Anterior cingulate cortex (tissue), 58 donors: Measurements from ENCODE around the gene BRIP1.
"Not testable (repeated sequence)": the region's sequence is repeated elsewhere in the genome, so short reads cannot be mapped to it uniquely, and the experiment has no call there.

Experiments used
- DNase-seq, 58 donors: peaks; one replicate each; lab custom pipeline; 2025; lab: John Stamatoyannopoulos, UW

BRIP1 gene

GRCh38 chr17:61676522-61676921 is 186.8 kb downstream of the BRIP1 start:
- DNase-seq = not testable (repeated sequence)

DNA sequence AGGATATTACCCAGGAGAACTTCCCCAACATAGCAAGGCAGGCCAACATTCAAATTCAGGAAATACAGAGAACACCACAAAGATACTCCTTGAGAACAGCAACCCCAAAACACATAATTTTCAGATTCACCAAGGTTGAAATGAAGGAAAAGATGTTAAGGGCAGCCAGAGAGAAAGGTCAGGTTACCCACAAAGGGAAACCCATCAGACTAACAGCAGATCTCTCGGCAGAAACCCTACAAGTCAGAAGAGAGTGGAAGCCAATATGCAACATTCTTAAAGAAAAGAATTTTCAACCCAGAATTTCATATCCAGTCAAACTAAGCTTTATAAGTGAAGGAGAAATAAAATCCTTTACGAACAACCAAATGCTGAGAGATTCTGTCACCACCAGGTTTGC is 188.7 kb downstream of the BRIP1 start:
- DNase-seq = not testable (repeated sequence)

DNA sequence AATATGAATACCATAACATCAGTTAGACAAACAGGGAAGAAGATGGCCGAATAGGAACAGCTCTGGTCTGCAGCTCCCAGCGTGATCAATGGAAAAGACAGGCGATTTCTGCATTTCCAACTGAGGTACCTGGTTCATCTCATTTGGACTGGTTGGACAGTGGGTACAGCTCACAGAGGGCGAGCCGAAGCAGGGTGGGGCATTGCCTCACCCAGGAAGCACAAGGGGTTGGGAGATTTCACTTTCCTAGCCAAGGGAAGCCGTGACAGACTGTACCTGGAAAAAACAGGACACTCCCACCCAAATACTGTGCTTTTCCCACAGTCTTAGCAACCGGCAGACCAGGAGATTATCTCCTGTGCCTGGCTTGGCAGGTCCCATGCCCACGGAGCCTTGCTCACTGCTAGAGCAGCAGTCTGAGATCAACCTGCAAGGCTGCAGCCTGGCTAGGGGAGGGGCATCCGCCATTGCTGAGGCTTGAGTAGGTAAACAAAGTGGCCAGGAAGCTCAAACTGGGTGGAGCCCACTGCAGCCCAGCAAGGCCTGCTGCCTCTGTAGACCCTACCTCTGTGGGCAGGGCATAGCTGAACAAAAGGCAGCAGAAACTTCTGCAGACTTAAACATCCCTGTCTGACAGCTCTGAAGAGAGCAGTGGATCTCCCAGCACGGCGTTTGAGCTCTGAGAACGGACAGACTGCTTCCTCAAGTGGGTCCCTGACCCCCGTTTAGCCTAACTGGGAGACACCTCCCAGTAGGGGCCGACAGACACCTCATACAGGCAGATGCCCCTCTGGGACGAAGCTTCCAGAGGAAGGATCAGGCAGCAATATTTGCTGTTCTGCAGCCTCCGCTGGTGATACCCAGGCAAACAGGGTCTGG is 190.1 kb downstream of the BRIP1 start:
- not testable (repeated sequence) for DNase-seq

DNA sequence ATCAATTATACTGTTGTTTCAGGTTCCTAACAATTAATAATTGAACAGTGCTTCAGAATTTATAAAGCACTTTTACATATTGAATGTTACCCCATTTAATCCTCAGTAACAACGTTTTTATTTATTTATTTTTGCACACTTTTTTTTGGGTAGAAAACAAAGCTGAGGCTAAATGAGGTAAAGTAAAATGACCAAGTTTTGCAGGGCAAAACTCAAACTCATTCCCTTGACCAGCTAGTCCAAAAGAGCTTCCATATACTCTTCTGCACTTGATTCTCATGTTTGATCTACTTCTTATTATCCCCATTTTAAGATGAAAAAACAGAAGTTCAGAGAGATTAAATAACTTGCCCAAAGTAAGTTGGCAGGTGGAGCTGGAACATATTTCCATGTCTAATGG is 191.2 kb downstream of the BRIP1 start:
- no peak for DNase-seq

GRCh38 chr17:61670691-61671090 is 192.6 kb downstream of the BRIP1 start:
- no peak for DNase-seq

DNA sequence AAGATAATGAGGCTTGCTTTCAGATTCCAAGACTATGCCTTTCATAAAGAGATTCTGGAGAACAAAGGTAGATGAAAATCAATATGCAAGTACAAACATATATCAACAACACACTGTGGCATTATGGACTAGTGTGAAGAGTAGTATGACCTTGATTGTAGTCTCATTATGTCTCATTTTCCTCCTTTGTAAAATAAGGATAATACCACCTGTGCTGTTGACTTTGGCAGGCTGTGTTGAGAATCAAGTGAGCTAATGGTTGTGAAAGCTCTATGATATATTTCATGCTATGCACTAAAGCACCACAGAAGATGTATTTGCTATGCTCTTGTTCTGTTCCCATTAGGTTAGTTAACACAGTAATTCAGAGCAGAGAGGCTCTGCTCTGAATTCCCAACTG is 193.8 kb downstream of the BRIP1 start:
- DNase-seq = no peak

GRCh38 chr17:61668486-61668885 is 194.8 kb downstream of the BRIP1 start:
- no peak for DNase-seq

GRCh38 chr17:61666406-61667088 is 196.8 kb downstream of the BRIP1 start:
- DNase-seq = not testable (repeated sequence)

GRCh38 chr17:61663310-61663709 is 200.0 kb downstream of the BRIP1 start:
- no peak for DNase-seq

DNA sequence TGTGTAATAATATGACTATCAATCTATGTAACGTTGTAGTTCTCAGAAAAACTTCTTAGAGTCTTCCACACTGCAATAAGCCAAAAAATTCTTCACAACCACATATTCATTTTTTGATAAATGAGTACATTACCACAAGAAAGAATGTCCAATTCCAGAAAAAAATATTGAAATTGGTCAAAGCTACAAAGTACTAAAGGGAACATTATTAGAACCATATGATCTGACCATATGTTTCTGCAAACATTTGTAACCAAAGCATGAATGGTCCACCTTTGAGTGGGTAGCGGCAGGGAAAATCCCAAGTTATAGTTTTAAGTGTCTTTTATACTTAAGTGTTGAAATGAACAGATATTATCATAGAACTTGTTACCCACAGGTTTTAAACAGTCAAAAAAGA is 200.6 kb downstream of the BRIP1 start:
- DNase-seq = no peak

- no peak for DNase-seq
Measured at GRCh38 chr17:61662186-61662585, 201.1 kb downstream of the BRIP1 start.

DNA sequence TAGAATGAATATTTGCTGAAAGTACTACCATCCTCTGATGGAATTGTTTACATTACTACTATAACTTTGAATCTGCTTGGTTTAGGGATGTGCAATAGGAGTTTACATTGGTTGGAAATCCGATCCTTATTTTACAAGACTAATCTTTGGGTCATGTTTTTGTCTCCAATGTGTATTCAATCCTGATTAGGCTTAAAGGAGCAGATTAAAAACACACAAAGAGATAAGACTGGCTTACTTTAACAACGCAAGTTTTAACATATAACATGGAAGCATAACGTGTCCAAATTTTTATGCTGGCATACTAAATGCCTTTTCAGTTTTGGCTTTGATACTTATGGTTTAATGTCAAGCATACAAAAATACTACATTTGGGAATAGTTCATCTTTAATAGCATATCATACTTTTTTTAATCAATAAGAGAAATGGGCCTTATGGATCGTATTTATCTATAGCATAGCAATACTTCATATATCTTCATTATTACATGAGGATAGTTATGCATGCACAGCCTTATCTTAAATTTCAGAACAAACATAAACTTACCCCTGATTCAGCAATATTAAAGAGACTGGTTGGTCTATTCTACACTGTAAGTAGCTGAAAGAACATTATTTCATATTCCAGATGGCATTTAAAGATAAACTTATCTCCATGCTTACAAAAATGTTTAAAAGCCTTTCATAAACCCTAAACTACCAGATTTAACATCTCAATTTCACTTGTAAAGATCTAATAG is 202.4 kb downstream of the BRIP1 start:
- DNase-seq = no peak

DNA sequence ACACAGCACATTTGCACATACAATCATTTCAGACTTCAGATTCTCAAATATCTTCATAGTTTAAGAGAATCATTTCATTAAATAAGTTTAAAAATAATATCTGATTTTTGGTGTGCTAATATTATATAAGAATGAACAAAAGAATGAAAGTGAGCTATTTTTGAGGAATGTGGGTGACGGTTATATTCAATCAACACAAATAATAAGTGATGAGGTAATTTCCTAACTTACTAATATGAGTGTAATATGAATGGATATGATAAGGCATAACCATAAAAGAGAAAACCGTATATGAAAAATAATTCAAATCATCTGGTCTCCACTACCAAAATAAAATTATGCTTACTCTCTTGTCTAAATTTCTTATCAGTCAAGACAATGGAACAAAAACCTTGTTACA is 203.9 kb downstream of the BRIP1 start:
- no peak for DNase-seq

GRCh38 chr17:61658183-61658582 is 205.1 kb downstream of the BRIP1 start:
- DNase-seq = no peak

DNA sequence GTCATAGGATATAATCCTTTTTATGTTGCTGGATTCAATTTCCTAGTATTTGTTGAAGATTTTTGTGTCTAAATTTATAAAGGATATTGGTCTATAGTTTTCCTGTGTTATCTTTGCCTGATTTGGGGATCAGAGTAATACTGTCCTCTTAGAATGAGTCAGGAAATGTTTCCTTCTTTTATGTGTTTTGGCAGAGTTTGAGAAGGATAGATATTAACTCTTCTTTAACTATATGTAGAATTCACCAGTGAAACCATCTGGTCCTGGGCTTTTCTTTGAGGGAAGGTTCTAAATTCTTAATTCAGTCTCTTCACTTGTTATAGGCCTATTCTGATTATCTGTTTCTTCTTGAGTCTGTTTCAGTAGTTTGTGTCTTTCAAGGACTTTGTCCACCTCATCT is 206.0 kb downstream of the BRIP1 start:
- no peak for DNase-seq

- no peak for DNase-seq
Measured at GRCh38 chr17:61656721-61657217, 206.6 kb downstream of the BRIP1 start.

DNA sequence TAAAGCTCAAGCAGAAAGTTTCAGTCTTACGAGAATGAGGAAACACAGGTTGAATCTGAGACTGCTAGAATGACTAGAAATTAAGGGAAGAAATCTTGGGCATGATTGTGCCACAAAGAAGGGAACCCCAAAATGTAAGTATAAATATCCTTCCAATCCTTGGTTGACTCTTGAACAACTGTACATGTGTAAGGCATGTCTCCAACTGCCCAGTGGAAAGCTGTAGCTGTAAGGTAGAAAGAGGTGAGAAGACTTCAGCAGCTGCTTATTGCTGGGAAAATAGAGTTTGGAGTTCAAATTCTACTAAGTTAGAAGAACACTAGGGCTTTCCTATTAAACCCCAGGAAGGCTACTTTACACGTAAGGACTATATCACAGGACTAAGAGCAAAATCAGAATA is 212.6 kb downstream of the BRIP1 start:
- no peak for DNase-seq

DNA sequence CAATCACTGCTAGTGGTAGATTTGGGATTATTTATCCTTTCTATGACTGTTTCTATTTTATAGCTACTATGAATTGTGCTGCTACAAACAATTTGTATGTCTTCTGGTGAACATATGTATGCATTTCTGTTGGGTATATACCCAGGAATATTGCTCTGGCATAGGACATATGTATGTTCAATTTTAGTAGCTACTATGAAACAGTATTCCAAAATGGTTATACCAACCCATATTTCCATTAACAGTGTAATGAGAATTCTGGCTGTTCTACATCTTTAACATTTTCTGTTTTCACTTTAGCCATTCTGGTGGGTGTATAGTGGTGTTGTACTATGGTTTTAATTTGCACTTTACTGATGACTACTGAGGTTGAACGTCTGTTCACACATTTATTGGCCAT is 214.7 kb downstream of the BRIP1 start:
- no peak for DNase-seq

DNA sequence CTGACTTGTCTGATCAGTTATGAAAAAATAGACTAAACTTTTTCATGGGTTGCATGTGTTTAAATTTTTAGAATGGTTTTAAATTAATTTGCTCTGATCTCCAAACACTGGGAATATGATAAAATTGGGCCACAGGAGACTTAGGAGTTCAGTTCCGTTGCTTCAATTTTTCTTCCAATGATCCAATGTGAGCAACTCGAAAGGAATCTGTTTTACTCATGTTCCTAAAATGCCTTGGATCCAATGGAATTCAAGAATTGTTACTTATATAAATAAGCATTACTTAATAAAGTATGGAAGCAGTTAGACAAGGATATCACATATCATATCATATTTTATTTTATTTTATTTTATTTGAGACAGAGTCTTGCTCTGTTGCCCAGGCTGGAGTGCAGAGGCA is 216.3 kb downstream of the BRIP1 start:
- no peak for DNase-seq

- DNase-seq = no peak
Measured at GRCh38 chr17:61646482-61646881, 216.8 kb downstream of the BRIP1 start.

GRCh38 chr17:61645920-61646319 is 217.4 kb downstream of the BRIP1 start:
- no peak for DNase-seq
